Stimulated activated CD4-positive, alpha-beta T cell treated with anti-CD3 and anti-CD28 coated beads, Interleukin-12 subunit alpha, Interleukin-12 subunit beta, amount 100 ng/mL, for 48 hours (primary cell): ENCODE data around the gene OR1J4.

ENCODE experiments used
- DNase-seq, 3 donors: peaks; one replicate each; pipeline ENCODE4 v3.0.0-alpha.2; 2020; ENCODE audit warnings: low read depth in 2 of 3, low spot score in 1 of 3

Gene OR1J4

GRCh38 chr9:122567901-122568300 lies 49.0 kb downstream of the OR1J4 start:
- DNase-seq = no peak
